HepG2 (cell line): ENCODE data around the gene CLEC2D. TPM values are rescaled to one million over a fixed set of nuclear protein-coding genes. Genes with fewer than 3 reads are reported as not detected.
A peak's percentile ranks its signal among the peaks of the same experiment; 100 is the strongest.

Source experiments
- AGO1 ChIP-seq: fragments of 200-400 bp; formaldehyde crosslinking; IDR thresholded peaks from 2 replicates; pipeline ENCODE4 v1.6.1; 2017; ENCODE audit warnings: mild to moderate bottlenecking, low read depth, low read length, moderate library complexity; ENCODE audit not compliant: poor library complexity, severe bottlenecking
- ARHGAP35 ChIP-seq: sonication (generic); formaldehyde crosslinking; IDR thresholded peaks from 2 replicates; pipeline ENCODE4 v1.9.0; 2022; ENCODE audit warnings: mild to moderate bottlenecking, inconsistent platforms, moderate library complexity, missing genetic modification reagents, borderline replicate concordance
- DBP ChIP-seq: sonication (generic); formaldehyde crosslinking; IDR thresholded peaks from 2 replicates; pipeline ENCODE4 v1.4.0; 2020; ENCODE audit warnings: missing genetic modification reagents; ENCODE audit errors: not compliant biosample characterization
- DMAP1 ChIP-seq: IDR thresholded peaks from 2 replicates; pipeline ENCODE4 v1.6.1; 2016
- FOXO1 ChIP-seq: sonication (generic); formaldehyde crosslinking; IDR thresholded peaks from 2 replicates; pipeline ENCODE4 v1.4.0; 2020; ENCODE audit warnings: missing genetic modification reagents
- GPBP1L1 ChIP-seq: sonication (generic); formaldehyde crosslinking; IDR thresholded peaks from 2 replicates; pipeline ENCODE4 v1.5.0; 2020; ENCODE audit warnings: mild to moderate bottlenecking, missing genetic modification reagents
- HNRNPK ChIP-seq: fragments of 200-400 bp; formaldehyde crosslinking; IDR thresholded peaks from 2 replicates; pipeline ENCODE4 v1.6.1; 2018; ENCODE audit warnings: low read length, low read depth, moderate library complexity, mild to moderate bottlenecking; ENCODE audit not compliant: poor library complexity, severe bottlenecking
- ISL2 ChIP-seq: sonication (generic); formaldehyde crosslinking; IDR thresholded peaks from 2 replicates; pipeline ENCODE4 v1.5.0; 2020; ENCODE audit warnings: missing genetic modification reagents
- MYNN ChIP-seq: sonication (generic); formaldehyde crosslinking; IDR thresholded peaks from 2 replicates; pipeline ENCODE4 v1.4.0; 2020; ENCODE audit warnings: mild to moderate bottlenecking, low read depth, missing genetic modification reagents
- MZF1 ChIP-seq: sonication (generic); formaldehyde crosslinking; IDR thresholded peaks from 2 replicates; pipeline ENCODE4 v1.8.1; 2023; ENCODE audit warnings: mild to moderate bottlenecking, missing genetic modification reagents, borderline replicate concordance
- NFYB ChIP-seq: sonication (generic); formaldehyde crosslinking; IDR thresholded peaks from 2 replicates; pipeline ENCODE4 v1.4.0; 2020; ENCODE audit warnings: missing genetic modification reagents
- POLR2AphosphoS2 ChIP-seq: IDR thresholded peaks from 2 replicates; pipeline ENCODE4 v1.6.1; 2011; ENCODE audit warnings: low read depth, low read length, improper control_type of control experiment
- RFX5 ChIP-seq: IDR thresholded peaks from 2 replicates; pipeline ENCODE4 v1.6.1; 2011; ENCODE audit warnings: low read depth, low read length, improper control_type of control experiment
- SAP130 ChIP-seq: IDR thresholded peaks from 2 replicates; pipeline ENCODE4 v1.6.1; 2016; ENCODE audit warnings: low read depth
- SMYD3 ChIP-seq: sonication (generic); formaldehyde crosslinking; IDR thresholded peaks from 2 replicates; pipeline ENCODE4 v1.8.1; 2023; ENCODE audit warnings: mild to moderate bottlenecking, missing genetic modification reagents
- ZBTB7A ChIP-seq: sonication (generic); formaldehyde crosslinking; IDR thresholded peaks from 2 replicates; pipeline ENCODE4 v1.8.0; 2022; ENCODE audit warnings: mild to moderate bottlenecking, missing genetic modification reagents
- ZMAT3 ChIP-seq: sonication (generic); formaldehyde crosslinking; conservative IDR thresholded peaks from 2 replicates; pipeline ENCODE4 v1.7.0; 2021; ENCODE audit warnings: missing genetic modification reagents
- ZNF30 ChIP-seq: sonication (generic); formaldehyde crosslinking; IDR thresholded peaks from 2 replicates; pipeline ENCODE4 v1.5.0; 2020; ENCODE audit warnings: mild to moderate bottlenecking, missing genetic modification reagents
- ZNF33A ChIP-seq: sonication (generic); formaldehyde crosslinking; IDR thresholded peaks from 2 replicates; pipeline ENCODE4 v1.5.1; 2020; ENCODE audit warnings: missing genetic modification reagents, mild to moderate bottlenecking, moderate library complexity, borderline replicate concordance
- ZNF33B ChIP-seq: sonication (generic); formaldehyde crosslinking; IDR thresholded peaks from 2 replicates; pipeline ENCODE4 v1.5.1; 2020; ENCODE audit warnings: mild to moderate bottlenecking, missing genetic modification reagents
- ZNF557 ChIP-seq: sonication (generic); formaldehyde crosslinking; IDR thresholded peaks from 2 replicates; pipeline ENCODE4 v1.4.0; 2020; ENCODE audit warnings: missing genetic modification reagents
- ZNF563 ChIP-seq: sonication (generic); formaldehyde crosslinking; IDR thresholded peaks from 2 replicates; pipeline ENCODE4 v1.8.0; 2022; ENCODE audit warnings: mild to moderate bottlenecking, moderate library complexity, missing genetic modification reagents
- ZNF564 ChIP-seq: sonication (generic); formaldehyde crosslinking; IDR thresholded peaks from 2 replicates; pipeline ENCODE4 v1.8.1; 2023; ENCODE audit warnings: mild to moderate bottlenecking, missing genetic modification reagents
- ZNF574 ChIP-seq: sonication (generic); formaldehyde crosslinking; IDR thresholded peaks from 2 replicates; pipeline ENCODE4 v1.4.0; 2020; ENCODE audit warnings: missing genetic modification reagents
- ZNF766 ChIP-seq: sonication (generic); formaldehyde crosslinking; IDR thresholded peaks from 2 replicates; pipeline ENCODE4 v1.5.0; 2020; ENCODE audit warnings: missing genetic modification reagents, borderline replicate concordance
- ZSCAN12 ChIP-seq: sonication (generic); formaldehyde crosslinking; IDR thresholded peaks from 2 replicates; pipeline ENCODE4 v1.9.0; 2021; ENCODE audit warnings: mild to moderate bottlenecking, missing genetic modification reagents
- polyA plus RNA-seq, 8 experiments: library from polyadenylated mRNA; depleted of rRNA in 3 of 8; stranded (reverse) in 7 of 8; unstranded in 1 of 8; fragments of >200 nt; fragmentation: Illumina TruSeq in 4 of 8; extraction: Trizol in 4 of 8; gene quantifications; 2 replicates each; pipeline versions ENCODE4 v1.2.1 to v1.2.3, GENCODE V29; 2011 to 2016; ENCODE audit warnings: low read depth in 4 of 8, missing spikeins in 1 of 8, mixed read lengths in 1 of 8; ENCODE audit not compliant: insufficient read depth in 1 of 8
- total RNA-seq, 5 experiments: library from RNA; depleted of rRNA; stranded (reverse); fragments of >200 nt; fragmentation: Illumina TruSeq; extraction: Trizol; gene quantifications; 2 replicates each; pipeline ENCODE4 v1.2.3, GENCODE V29; 2016; ENCODE audit warnings: low read depth in 1 of 5

Gene CLEC2D
- total and polyA plus RNA-seq, 2 of the 13 experiments (the other 11 are each of a cell fraction or from before 2014, with no cell fraction given): 2.5 to 8.6 TPM

- TF ChIP-seq ZNF557 (no peak), DBP (CRISPR knock-in tag) (no peak), SAP130 (peak; percentile 86), RFX5 (no peak), FOXO1 (CRISPR knock-in tag) (no peak; the same call in 1 of the 2 replicates), ISL2 (no peak), SMYD3 (CRISPR knock-in tag) (peak; percentile 48; the same call in 1 of the 2 replicates), AGO1 (no peak), ZNF563 (peak; percentile 66; the same call in 1 of the 2 replicates), MYNN (no peak), ZMAT3 (CRISPR knock-in tag) (peak; percentile 56; the same call in 1 of the 2 replicates), ZNF30 (CRISPR knock-in tag) (no peak), ZNF766 (CRISPR knock-in tag) (no peak), ARHGAP35 (CRISPR knock-in tag) (peak; percentile 55; the same call in 1 of the 2 replicates), MZF1 (no peak), ZBTB7A (CRISPR knock-in tag) (peak; percentile 35; the same call in 1 of the 2 replicates), ZNF33A (CRISPR knock-in tag) (0 out of 2 replicates have a peak, but pooled peaks have one; percentile 45), ZNF574 (CRISPR knock-in tag) (peak; percentile 67; the same call in 1 of the 2 replicates), ZNF33B (CRISPR knock-in tag) (no peak), ZNF564 (no peak), POLR2AphosphoS2 (no peak), NFYB (CRISPR knock-in tag) (no peak; the same call in 1 of the 2 replicates), GPBP1L1 (CRISPR knock-in tag) (no peak), ZSCAN12 (no peak), DMAP1 (CRISPR knock-in tag) (peak; percentile 65; the same call in 1 of the 2 replicates), HNRNPK (no peak)
Measured at GRCh38 chr12:9647825-9648700, 21.4 kb upstream of the CLEC2D start (continued).
